OCI-LY3 (cell line): ENCODE data around the gene RASGRF2.

Experiments used
- EZH2phosphoT487 ChIP-seq: fragments of 200-600 bp; shearing (Covaris generic); IDR thresholded peaks from 2 replicates; pipeline ENCODE4 v1.6.1; 2018; ENCODE audit warnings: antibody characterized with exemption, mixed run types, low read depth
- TF ChIP-seq, protein P1 (sequence below): fragments of 200-600, 300-600 bp; sonication (generic); IDR thresholded peaks from 2 replicates; pipeline ENCODE4 v1.5.1; 2014; ENCODE audit warnings: antibody characterized with exemption, low read length, low read depth

DNA sequence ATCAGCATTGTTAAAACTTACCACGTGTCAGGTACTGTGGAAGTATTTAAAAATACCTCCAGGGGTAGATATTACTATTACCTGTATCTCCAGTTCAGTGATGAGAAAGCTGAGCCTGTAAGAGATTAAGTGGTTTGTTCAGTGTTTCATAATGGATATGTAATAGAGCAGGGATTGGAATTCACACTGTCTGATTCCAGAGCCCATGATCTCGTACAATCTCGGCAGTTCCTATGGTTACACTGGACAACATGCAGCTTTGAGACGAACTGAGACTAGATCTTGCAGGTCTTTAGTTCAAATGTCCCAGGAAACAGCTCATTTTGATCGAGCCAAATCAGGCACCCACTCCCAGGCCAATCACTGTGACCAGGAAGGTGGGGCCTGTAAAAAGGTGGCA, 8.8 kb upstream of the RASGRF2 start:
- TF ChIP-seq, protein P1, sequence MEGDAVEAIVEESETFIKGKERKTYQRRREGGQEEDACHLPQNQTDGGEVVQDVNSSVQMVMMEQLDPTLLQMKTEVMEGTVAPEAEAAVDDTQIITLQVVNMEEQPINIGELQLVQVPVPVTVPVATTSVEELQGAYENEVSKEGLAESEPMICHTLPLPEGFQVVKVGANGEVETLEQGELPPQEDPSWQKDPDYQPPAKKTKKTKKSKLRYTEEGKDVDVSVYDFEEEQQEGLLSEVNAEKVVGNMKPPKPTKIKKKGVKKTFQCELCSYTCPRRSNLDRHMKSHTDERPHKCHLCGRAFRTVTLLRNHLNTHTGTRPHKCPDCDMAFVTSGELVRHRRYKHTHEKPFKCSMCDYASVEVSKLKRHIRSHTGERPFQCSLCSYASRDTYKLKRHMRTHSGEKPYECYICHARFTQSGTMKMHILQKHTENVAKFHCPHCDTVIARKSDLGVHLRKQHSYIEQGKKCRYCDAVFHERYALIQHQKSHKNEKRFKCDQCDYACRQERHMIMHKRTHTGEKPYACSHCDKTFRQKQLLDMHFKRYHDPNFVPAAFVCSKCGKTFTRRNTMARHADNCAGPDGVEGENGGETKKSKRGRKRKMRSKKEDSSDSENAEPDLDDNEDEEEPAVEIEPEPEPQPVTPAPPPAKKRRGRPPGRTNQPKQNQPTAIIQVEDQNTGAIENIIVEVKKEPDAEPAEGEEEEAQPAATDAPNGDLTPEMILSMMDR, result no peak
- TF ChIP-seq EZH2phosphoT487, result no peak
